Thoracic aorta (tissue), 2 donors: ENCODE data around the gene ATXN7. TPM values are rescaled to one million over a fixed set of nuclear protein-coding genes. Genes with fewer than 3 reads are reported as not detected.

ENCODE experiments used
- ATAC-seq: fragments of 150-250 bp; one replicate; pipeline ENCODE4 v1.8.0; 2017; ENCODE audit warnings: low read depth; ENCODE audit not compliant: insufficient number of reproducible peaks, low FRiP score
- DNase-seq: peaks from one replicate; pipeline ENCODE4 v3.0.0-alpha.2; 2020; ENCODE audit warnings: low spot score
- H3K27ac ChIP-seq, 2 donors: fragments of 200-600 bp; sonication (generic); 1 replicate in 1 of 2; 2 replicates in 1 of 2; pipeline ENCODE4 v1.5.1; 2016; ENCODE audit warnings: mild to moderate bottlenecking in 2 of 2, moderate library complexity in 2 of 2
- H3K27me3 ChIP-seq: fragments of 200-600 bp; sonication (generic); replicated peaks from 2 replicates; pipeline ENCODE4 v1.6.0; 2016; ENCODE audit warnings: mild to moderate bottlenecking; ENCODE audit not compliant: insufficient read depth
- H3K36me3 ChIP-seq: fragments of 200-600 bp; sonication (generic); one replicate; pipeline ENCODE4 v1.5.1; 2016
- H3K4me1 ChIP-seq, 2 donors: fragments of 200-600 bp; sonication (generic); 1 replicate in 1 of 2; 2 replicates in 1 of 2; pipeline versions ENCODE4 v1.5.1 to v1.6.0; 2016; ENCODE audit warnings: low read depth in 2 of 2, mild to moderate bottlenecking in 1 of 2; ENCODE audit not compliant: control insufficient read depth in 1 of 2
- H3K4me3 ChIP-seq: fragments of 200-600 bp; sonication (generic); 2 replicates; pipeline ENCODE4 v1.5.1; 2016; ENCODE audit warnings: mild to moderate bottlenecking
- H3K9me3 ChIP-seq: fragments of 200-600 bp; sonication (generic); 2 replicates; pipeline ENCODE4 v1.5.1; 2016
- CTCF ChIP-seq: fragments of 200-600 bp; sonication (generic); IDR thresholded peaks from one replicate; pipeline ENCODE4 v1.5.1; 2019; ENCODE audit warnings: antibody characterized with exemption
- total RNA-seq, 2 donors: library from RNA; depleted of rRNA; stranded (reverse); fragments of >200 nt; gene quantifications; one replicate each; pipeline versions ENCODE4 v1.1.0 to v1.2.3, GENCODE V29; 2016

Gene ATXN7
- total RNA-seq, 2 donors from 2014 or later, result 32.5 to 38.4 TPM

GRCh38 chr3:63995086-63995485 is 131.4 kb downstream of the ATXN7 start:
- Histone ChIP-seq H3K4me1 (peaks cover 2 to 7% of the 10 kb centered on the region in 2 donors), H3K27me3 (no peaks in the 10 kb centered on the region), H3K4me3 (no peak overlapping the region), H3K9me3 (no peaks in the 10 kb centered on the region), H3K36me3 (peaks cover 42% of the 10 kb centered on the region), H3K27ac (no peak overlapping the region)
- no peak for TF ChIP-seq CTCF
- no peak for ATAC-seq
- DNase-seq, result no peak

GRCh38 chr3:63998852-63999754 is 135.4 kb downstream of the ATXN7 start:
- ATAC-seq, result no peak
- H3K36me3 ChIP-seq, result peaks cover 33% of the 10 kb centered on the region
- TF ChIP-seq CTCF, result no peak

GRCh38 chr3:64000453-64001055 is 136.9 kb downstream of the ATXN7 start:
- H3K27ac ChIP-seq, result no peak overlapping the region
- ATAC-seq (no peak), DNase-seq (no peak)
- peaks cover 0 to 7% of the 10 kb centered on the region in 2 donors for H3K4me1 ChIP-seq
- H3K9me3 ChIP-seq, result no peaks in the 10 kb centered on the region
- no peak for TF ChIP-seq CTCF
- no peak overlapping the region for H3K4me3 ChIP-seq
- peaks cover 25% of the 10 kb centered on the region for H3K36me3 ChIP-seq
- H3K27me3 ChIP-seq, result no peaks in the 10 kb centered on the region

More at GRCh38 chr3:63998852-63999754, 135.4 kb downstream of the ATXN7 start:
- Histone ChIP-seq H3K27me3 (no peaks in the 10 kb centered on the region), H3K27ac (no peak overlapping the region), H3K4me1 (peaks cover 0 to 7% of the 10 kb centered on the region in 2 donors), H3K4me3 (no peak overlapping the region), H3K9me3 (no peaks in the 10 kb centered on the region)
- no peak for DNase-seq

- peaks cover 0 to 7% of the 10 kb centered on the region in 2 donors for H3K4me1 ChIP-seq
- TF ChIP-seq CTCF, result no peak
- H3K9me3 ChIP-seq, result no peaks in the 10 kb centered on the region
- no peak for DNase-seq
- H3K27me3 ChIP-seq, result no peaks in the 10 kb centered on the region
- H3K36me3 ChIP-seq, result peaks cover 25% of the 10 kb centered on the region
- ATAC-seq, result no peak
- no peak overlapping the region for H3K4me3 ChIP-seq
- no peak overlapping the region for H3K27ac ChIP-seq
Measured at GRCh38 chr3:64002233-64002632, 138.6 kb downstream of the ATXN7 start.

GRCh38 chr3:64003589-64003988 is 139.9 kb downstream of the ATXN7 start:
- Histone ChIP-seq H3K9me3 (no peaks in the 10 kb centered on the region), H3K27ac (no peak overlapping the region), H3K4me3 (no peak overlapping the region), H3K36me3 (peaks cover 31% of the 10 kb centered on the region), H3K27me3 (no peaks in the 10 kb centered on the region), H3K4me1 (peaks cover 0 to 10% of the 10 kb centered on the region in 2 donors)
- no peak for ATAC-seq
- TF ChIP-seq CTCF, result no peak
- no peak for DNase-seq
